ENCODE data around the gene MEF2C. TPM values are rescaled to one million over a fixed set of nuclear protein-coding genes. Genes with fewer than 3 reads are reported as not detected.

MEF2C gene
- total RNA-seq, 1 experiment from 2014 or later: 3.4 TPM

DNA sequence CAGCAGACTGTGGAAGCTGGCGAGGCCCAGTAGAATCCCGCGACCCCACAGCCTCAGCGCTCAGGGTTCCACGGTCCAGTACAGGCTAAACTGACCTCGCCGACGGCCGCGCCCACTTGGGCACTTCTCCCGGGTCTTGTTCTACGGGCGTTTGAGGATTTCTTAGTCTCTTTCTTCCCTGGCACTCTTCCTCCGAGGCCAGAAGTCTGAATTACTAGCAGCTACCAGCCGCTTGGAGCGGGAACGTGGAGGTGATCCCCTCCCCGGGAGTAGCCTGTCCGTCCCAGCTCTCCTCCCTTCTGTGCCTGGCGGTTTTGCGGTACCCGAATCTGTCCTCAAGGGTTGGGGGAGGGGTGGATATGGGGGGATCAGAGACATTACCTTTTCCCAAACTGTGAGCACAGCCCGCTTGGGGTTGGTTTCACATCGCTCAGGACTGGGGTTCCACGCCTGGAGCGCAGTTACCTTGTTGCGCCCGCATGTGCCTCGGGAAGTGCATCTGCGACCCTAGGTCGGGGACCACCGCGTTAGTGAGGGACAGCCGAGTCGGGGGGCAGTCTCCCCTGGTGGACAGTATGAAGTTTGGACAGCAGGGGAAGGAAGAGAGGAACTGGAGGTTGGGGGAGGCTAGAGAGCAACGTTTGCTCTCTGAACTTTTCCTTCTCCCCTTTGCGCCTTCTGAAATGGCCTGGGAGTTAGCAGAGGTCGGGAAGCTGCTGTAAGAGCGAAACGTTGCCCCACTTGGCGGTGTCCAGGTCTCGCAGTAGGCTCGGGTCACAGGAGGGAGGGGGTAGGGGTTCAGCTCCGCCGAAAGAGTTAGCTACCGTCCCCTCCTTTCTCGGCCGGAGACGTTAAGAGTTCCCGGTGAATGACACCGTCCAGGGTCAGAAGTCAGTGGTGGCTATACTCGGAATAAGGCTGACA lies 190.8 kb downstream of the MEF2C start:
- H3K27me3 ChIP-seq (ENCODE audit: control insufficient read depth, insufficient read depth, low read length): peaks cover 93% of the 10 kb centered on the region
- peak overlapping the region; percentile 20; the same call in 1 of the 2 replicates for H3K4me3 ChIP-seq (ENCODE audit: insufficient read depth, low read depth, low read length)
- DNase-seq: peak; percentile 76
- H3K36me3 ChIP-seq (replicated peaks; ENCODE audit: control insufficient read depth, insufficient read depth, low read length): no peaks in the 10 kb centered on the region

DNA sequence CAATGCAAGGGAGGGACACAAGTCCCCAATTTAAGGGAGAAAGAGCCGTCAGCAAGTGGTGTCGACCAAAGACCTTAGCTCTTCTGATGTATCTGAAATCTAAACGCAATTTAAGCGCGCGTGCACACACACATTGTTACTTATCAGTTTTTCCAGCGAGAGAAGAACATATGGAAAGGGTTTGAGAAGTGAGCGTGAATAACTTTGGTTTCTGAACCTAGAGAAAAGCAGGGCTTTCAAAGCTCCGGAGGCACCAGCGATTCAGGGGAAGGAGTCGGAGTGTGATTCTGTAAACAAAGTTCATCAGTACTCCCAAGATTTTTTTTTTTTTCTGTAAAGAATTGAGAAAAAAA lies 191.8 kb downstream of the MEF2C start:
- DNase-seq: no peak
- Histone ChIP-seq H3K27me3 (ENCODE audit: control insufficient read depth, insufficient read depth, low read length) (peaks cover 100% of the 10 kb centered on the region), H3K36me3 (replicated peaks; ENCODE audit: control insufficient read depth, insufficient read depth, low read length) (no peaks in the 10 kb centered on the region), H3K4me3 (ENCODE audit: insufficient read depth, low read depth, low read length) (no peak overlapping the region)

DNA sequence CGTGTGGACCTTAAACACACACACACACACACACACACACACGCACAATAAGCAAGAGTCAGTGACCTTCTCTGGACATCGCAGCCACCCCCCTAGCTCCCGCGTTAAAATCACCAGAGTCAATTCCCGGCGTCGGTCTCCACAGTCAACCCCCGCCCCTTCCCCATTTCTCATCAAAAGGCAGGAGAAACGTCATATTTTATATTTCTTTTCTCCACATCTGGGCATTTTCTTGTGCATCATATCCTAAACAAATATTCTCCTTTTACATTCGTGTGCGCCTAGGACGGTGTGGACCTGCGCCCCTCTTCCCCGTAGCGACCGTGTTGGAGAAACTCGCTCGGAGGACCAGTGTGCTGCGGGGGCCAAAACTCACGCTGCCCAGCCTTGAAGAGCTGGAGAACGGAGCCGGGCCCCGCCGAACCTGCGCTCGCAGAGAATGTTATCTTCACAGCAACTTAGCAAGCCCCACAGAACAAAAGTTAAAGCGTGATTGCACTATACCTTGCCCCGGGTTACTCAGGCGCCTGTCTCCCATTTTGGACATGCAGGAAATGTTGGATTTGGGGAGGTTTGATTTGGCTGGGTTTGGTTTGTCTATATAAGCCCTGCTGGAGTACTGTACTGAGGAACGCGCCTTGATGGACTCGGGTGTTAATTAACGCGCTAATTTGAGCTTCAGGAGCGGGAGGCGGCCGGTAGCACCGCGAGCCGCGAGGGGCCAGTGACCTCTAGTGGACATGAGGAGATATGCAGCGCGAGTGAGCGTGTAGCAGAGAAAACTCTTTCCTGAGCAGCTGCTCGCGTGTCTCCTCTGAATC lies 192.4 kb downstream of the MEF2C start:
- H3K4me3 ChIP-seq (ENCODE audit: insufficient read depth, low read depth, low read length): peak overlapping the region; percentile 7
- H3K36me3 ChIP-seq (replicated peaks; ENCODE audit: control insufficient read depth, insufficient read depth, low read length): no peaks in the 10 kb centered on the region
- H3K27me3 ChIP-seq (ENCODE audit: control insufficient read depth, insufficient read depth, low read length): peaks cover 100% of the 10 kb centered on the region
- peak; percentile 87 for DNase-seq

DNA sequence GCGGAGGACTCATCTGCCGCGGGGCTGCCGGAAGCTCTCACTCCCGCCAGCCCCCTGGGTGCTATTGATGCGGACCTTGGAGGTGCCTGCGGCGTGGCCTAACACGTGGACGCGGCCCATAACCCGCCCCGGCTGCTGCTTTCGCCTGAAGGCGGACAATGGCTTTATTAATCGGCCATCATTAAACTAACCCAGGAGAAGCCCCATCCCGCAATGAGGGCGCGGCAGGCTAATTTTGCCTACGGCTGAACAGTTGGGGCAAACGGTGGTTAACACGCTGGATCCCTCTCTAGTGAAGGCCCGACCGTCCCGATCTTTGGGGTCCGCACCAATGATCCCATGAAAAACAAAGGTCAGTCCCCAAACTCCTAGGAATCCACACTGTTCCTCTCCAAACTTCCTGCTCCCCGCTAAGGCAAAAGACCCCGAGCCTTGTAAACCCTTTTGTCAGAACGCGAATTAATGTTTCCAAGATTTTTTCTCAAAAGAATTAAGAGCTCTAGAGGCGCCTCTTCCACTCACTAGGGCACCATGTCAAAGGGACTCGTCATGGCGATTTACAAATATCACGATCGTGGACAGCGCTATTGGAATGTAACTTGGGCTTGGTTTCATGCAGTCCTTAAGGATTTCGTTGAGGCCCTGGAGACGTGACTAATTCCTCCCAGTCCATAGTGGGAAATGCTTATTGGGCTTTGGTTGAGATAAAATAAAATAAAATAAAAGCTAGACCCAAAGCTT lies 193.1 kb downstream of the MEF2C start:
- DNase-seq: peak; percentile 63
- H3K36me3 ChIP-seq (replicated peaks; ENCODE audit: control insufficient read depth, insufficient read depth, low read length): no peaks in the 10 kb centered on the region
- peak overlapping the region; percentile 12; the same call in 1 of the 2 replicates for H3K4me3 ChIP-seq (ENCODE audit: insufficient read depth, low read depth, low read length)
- peaks cover 100% of the 10 kb centered on the region for H3K27me3 ChIP-seq (ENCODE audit: control insufficient read depth, insufficient read depth, low read length)

DNA sequence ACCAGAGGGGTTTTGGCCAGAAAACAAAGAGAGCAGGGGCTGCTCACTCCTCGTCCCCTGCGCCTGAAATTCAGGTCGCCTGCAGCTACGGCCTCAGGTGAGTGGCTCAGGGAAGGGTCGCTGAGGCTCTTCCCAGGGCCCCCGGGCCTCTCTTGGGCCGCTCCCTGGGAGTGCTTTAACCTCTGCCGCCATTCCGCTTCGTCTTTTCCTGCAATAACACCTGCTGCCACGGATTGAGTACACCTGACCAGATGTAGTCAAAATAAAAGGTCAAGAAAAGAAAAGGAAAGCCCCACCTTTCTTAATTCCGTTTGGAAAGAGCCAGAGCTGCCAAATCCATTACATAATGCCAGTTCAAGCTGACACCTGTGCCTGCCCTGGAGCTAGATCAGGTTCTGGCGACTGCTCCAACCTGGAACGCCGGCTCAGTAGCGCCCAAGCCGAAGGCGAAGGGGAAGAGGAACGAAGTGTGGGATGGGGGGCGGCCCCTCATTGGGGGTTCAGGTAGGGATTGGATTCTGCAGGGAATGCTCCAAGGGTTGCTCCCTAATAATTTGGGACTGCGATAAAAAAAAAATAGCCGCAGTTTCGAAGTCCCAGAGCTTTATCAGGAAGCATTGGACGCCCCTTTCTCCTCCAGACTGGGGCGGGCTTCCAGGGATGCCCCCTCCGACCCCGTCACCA lies 193.9 kb downstream of the MEF2C start:
- Histone ChIP-seq H3K36me3 (replicated peaks; ENCODE audit: control insufficient read depth, insufficient read depth, low read length) (no peaks in the 10 kb centered on the region), H3K27me3 (ENCODE audit: control insufficient read depth, insufficient read depth, low read length) (peaks cover 99% of the 10 kb centered on the region), H3K4me3 (ENCODE audit: insufficient read depth, low read depth, low read length) (peak overlapping the region; percentile 12; the same call in 1 of the 2 replicates)
- peak; percentile 82 for DNase-seq

DNA sequence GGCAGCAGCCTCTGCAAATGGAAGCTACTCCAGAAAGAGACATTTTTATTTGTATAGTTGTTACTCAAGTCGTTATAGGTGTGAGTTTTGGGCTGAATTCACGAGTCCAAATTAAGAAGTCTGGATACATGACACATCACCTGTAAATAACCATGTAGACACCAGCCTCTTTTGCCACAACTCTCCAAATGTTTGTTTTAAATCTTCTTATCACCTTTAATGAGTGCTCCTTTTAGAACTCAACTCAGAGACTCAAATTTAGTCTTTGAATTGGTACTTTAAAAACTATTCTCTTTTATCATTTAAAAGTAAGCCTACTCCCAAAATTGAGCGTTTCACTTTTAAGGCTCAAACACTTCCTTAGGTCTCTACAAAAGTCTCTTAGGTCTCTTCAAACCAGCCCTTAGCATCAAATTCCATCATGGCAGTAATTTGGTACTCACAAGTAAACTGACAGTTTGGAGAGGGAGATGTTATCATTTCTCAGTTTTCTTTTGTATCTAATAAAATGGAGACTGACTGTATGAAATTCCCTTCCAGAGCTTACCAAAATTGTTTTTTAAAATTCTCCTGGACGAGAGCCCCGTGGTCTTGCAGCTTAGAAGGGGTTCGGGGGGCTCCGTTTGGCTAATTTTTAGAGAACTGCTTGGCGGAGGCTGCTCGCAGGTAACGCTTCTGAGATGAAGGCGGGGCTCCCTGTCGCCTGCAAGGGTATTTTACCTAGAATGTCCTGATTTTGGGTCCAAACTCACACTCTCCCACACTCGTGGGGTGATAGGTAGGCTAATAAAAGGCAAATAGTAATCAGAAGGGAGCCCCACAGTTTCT lies 194.6 kb downstream of the MEF2C start:
- no peak overlapping the region for H3K4me3 ChIP-seq (ENCODE audit: insufficient read depth, low read depth, low read length)
- H3K27me3 ChIP-seq (ENCODE audit: control insufficient read depth, insufficient read depth, low read length): peaks cover 99% of the 10 kb centered on the region
- H3K36me3 ChIP-seq (replicated peaks; ENCODE audit: control insufficient read depth, insufficient read depth, low read length): no peaks in the 10 kb centered on the region
- DNase-seq: no peak

DNA sequence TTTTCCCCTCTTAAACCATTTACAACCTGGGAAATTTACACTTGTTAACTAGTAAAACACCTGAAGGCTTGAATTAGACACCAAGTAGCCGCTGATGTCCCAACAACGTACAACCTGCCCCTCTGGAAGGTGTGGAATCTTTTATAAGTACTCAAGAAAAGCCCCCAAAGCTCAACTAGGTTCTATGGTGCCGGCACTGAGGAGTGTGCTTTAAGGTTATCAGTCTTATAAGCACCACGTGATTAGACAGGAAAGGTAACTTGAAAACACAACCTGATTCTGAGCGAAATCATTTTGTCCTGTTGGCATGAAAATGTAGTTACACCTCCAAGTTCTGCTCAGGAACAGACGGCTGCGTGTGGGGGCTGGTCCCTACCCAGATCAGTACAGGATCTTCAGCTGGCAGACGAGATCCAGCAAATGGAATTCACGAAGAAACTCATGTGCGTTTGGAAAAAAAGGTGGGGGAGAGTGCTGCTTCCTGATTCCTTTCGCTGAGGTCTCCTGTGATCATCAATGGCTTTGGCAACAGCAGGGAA lies 195.5 kb downstream of the MEF2C start:
- no peak for DNase-seq
- no peaks in the 10 kb centered on the region for H3K36me3 ChIP-seq (replicated peaks; ENCODE audit: control insufficient read depth, insufficient read depth, low read length)
- peaks cover 99% of the 10 kb centered on the region for H3K27me3 ChIP-seq (ENCODE audit: control insufficient read depth, insufficient read depth, low read length)
- no peak overlapping the region for H3K4me3 ChIP-seq (ENCODE audit: insufficient read depth, low read depth, low read length)

DNA sequence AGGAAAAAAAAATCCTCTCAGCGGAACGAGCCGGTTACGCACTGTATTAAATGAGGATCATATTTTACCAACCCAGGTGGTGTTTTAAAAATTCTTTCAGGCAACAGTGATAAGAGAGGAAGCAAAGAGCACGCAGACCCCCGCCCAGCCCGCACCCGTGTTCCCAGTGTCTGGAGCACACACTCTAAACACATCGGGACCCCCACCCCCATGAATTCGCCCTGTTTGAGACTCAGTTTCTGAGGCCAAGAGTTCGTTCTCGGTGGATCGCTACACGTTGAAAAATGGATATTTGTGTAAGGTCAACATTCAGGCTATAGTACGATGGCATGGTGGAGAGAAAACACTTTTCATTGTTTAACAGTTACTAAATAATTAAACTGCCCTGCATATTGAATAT lies 196.3 kb downstream of the MEF2C start:
- no peak for DNase-seq

DNA sequence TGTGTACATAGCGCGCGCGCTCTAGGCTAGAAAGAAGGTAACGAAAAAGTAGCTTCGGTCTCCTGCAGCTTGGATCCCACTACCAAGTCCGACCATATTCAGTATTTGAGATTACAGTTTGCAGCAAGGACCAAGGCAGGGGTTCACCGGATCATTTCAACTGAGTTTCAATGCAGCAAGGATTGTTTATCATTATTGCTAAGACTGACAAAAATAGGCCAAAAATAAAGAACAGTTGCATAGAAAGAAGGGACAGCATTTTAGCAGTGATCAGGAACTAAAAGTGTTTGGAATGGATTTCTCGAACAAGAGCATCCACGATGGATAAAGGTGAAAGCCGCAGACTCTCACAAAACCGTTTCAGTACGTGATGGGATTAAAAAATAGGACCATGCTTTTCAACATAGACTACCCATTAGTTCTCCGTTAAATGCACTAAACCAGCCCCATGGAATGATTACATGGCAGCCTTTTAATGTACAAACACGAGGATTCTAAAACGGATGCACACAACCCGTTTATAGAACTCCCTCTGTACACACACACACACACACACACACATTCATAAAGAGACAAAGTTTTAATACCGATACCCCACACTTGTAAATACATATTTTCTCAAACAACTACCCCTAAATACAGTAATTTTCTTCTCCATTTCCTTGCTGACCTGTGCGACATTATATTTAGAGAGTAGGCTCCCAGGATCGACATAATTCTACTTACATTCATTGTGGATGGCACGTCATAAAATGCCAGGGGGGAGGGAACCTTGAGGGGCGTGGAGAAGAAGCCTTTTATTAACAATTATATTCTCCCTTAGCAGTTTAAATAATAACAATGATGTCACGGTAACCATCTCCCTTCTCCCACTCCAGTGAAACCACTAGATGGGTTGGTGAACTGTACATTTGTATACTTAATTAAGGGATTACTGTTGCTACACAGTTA lies 197.1 kb downstream of the MEF2C start:
- no peaks in the 10 kb centered on the region for H3K36me3 ChIP-seq (replicated peaks; ENCODE audit: control insufficient read depth, insufficient read depth, low read length)
- DNase-seq: no peak
- H3K4me3 ChIP-seq (ENCODE audit: insufficient read depth, low read depth, low read length): no peak overlapping the region
- H3K27me3 ChIP-seq (ENCODE audit: control insufficient read depth, insufficient read depth, low read length): peaks cover 99% of the 10 kb centered on the region

More for the DNA sequence above, 196.3 kb downstream of the MEF2C start:
- Histone ChIP-seq H3K36me3 (replicated peaks; ENCODE audit: control insufficient read depth, insufficient read depth, low read length) (no peaks in the 10 kb centered on the region), H3K4me3 (ENCODE audit: insufficient read depth, low read depth, low read length) (no peak overlapping the region), H3K27me3 (ENCODE audit: control insufficient read depth, insufficient read depth, low read length) (peaks cover 99% of the 10 kb centered on the region)

DNA sequence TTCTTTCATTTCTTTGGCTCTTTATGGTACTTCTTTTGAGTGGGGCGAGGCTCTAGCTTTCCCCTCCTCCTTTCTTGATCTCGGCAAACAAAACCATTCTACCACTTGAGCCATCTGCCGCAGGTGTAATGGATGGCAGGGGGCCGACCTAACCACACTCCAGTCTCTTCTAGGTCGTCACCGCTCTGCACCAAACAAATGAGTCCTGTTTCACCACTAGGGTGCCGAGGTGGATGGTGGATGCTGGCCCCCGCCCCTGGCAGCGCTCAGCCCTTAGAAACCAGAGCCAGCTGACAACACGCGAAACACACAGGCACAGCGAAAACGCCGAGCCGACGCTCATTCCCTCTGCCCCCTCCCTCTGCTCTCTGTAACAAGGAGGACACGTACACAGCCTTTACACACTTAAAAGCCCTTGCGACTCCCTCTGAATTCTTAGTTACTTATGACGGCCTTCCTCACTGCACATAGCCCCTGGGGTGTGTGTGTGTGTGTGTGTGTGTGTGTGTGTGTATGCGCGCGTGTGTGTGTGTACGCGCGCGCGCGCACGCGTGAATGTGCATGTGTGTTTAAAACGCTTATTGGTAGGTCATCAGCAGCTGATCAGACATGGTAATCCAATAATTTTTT lies 199.4 kb downstream of the MEF2C start:
- H3K4me3 ChIP-seq (ENCODE audit: insufficient read depth, low read depth, low read length): peak overlapping the region; percentile 1; the same call in 1 of the 2 replicates
- peak; percentile 85 for DNase-seq
- peaks cover 98% of the 10 kb centered on the region for H3K27me3 ChIP-seq (ENCODE audit: control insufficient read depth, insufficient read depth, low read length)
- H3K36me3 ChIP-seq (replicated peaks; ENCODE audit: control insufficient read depth, insufficient read depth, low read length): no peaks in the 10 kb centered on the region

DNA sequence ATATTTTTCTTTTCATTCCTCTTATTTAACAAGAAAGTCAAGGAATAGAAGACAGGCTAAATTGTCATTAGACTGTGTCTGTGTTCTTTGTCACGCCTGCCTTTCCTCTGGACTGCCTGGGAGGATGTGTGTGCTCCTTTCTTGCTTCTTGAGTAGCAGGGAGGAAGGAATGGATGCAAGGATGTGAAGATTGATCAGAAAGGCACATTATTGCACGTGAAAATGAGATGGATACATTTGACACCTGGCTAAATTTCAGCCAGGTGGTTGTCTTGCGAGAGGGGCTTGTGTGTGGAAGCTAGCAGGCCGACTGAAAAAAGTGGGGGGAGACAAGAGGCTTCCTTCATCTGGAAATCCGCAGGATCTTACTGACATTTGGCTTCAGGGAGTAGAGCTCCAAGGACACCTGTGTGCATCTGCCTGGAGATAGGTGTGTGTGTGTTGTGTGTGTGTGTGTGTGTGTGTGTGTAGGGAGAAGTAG lies 200.1 kb downstream of the MEF2C start:
- no peaks in the 10 kb centered on the region for H3K36me3 ChIP-seq (replicated peaks; ENCODE audit: control insufficient read depth, insufficient read depth, low read length)
- H3K27me3 ChIP-seq (ENCODE audit: control insufficient read depth, insufficient read depth, low read length): peaks cover 97% of the 10 kb centered on the region
- DNase-seq: no peak
- no peak overlapping the region for H3K4me3 ChIP-seq (ENCODE audit: insufficient read depth, low read depth, low read length)

DNA sequence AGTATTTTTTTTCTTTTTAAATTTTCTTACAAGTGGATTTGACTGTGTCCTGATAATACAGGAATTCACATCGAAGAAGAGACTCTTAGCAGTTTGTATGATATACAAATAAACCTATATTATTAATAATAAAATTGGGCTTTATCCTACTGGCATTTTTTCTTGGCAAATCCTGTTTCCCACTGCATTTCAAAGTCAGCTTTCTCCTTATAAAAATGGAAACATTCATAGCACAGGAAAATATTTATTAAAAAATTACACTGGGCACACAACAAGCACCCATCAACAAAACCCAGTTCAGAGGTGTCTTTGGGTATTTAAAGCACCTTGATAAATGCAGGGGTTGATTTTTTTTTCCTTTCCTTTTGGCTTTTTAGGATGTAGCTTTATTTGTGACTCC lies 200.9 kb downstream of the MEF2C start:
- no peak for DNase-seq
- H3K27me3 ChIP-seq (ENCODE audit: control insufficient read depth, insufficient read depth, low read length): peaks cover 97% of the 10 kb centered on the region
- no peak overlapping the region for H3K4me3 ChIP-seq (ENCODE audit: insufficient read depth, low read depth, low read length)
- H3K36me3 ChIP-seq (replicated peaks; ENCODE audit: control insufficient read depth, insufficient read depth, low read length): no peaks in the 10 kb centered on the region

Measured in H7 (cell line).